CD4-positive, alpha-beta T cell treated with Interleukin-1 beta for 1 hour (primary cell): ENCODE data around the gene MPRIP.
"Not testable (repeated sequence)": the region's sequence is repeated elsewhere in the genome, so short reads cannot be mapped to it uniquely, and the experiment has no call there.

ENCODE experiments used
- DNase-seq, 2 donors: peaks; one replicate each; pipeline ENCODE4 v3.0.0-alpha.2; 2020 to 2022

Gene MPRIP

GRCh38 chr17:17188586-17188985, 146.3 kb downstream of the MPRIP start:
- no peak for DNase-seq

GRCh38 chr17:17189559-17189958, 147.3 kb downstream of the MPRIP start:
- no peak for DNase-seq

- no peak for DNase-seq
These were observed 147.9 kb downstream of the MPRIP start for GRCh38 chr17:17190188-17190587.

GRCh38 chr17:17191346-17191792, 149.1 kb downstream of the MPRIP start:
- DNase-seq: no peak

- DNase-seq: no peak
These were observed 149.7 kb downstream of the MPRIP start for GRCh38 chr17:17191961-17192381.

- DNase-seq: not testable (repeated sequence)
These were observed 153.2 kb downstream of the MPRIP start for GRCh38 chr17:17195466-17195865.

GRCh38 chr17:17196776-17197175, 154.5 kb downstream of the MPRIP start:
- no peak for DNase-seq

- DNase-seq: no peak
These were observed 156.0 kb downstream of the MPRIP start for GRCh38 chr17:17198281-17198680.

GRCh38 chr17:17200311-17200710, 158.1 kb downstream of the MPRIP start:
- DNase-seq: no peak

GRCh38 chr17:17200831-17201230, 158.6 kb downstream of the MPRIP start:
- DNase-seq: no peak

GRCh38 chr17:17201271-17201670, 159.0 kb downstream of the MPRIP start:
- no peak for DNase-seq

- DNase-seq: no peak
These were observed 159.7 kb downstream of the MPRIP start for GRCh38 chr17:17201907-17202306.

GRCh38 chr17:17203173-17203730, 161.0 kb downstream of the MPRIP start:
- DNase-seq: no peak

GRCh38 chr17:17204041-17204591, 161.9 kb downstream of the MPRIP start:
- no peak for DNase-seq

GRCh38 chr17:17204635-17205231, 162.5 kb downstream of the MPRIP start:
- no peak for DNase-seq

GRCh38 chr17:17205368-17206123, 163.3 kb downstream of the MPRIP start:
- peak; percentile 48 to 51 for DNase-seq

GRCh38 chr17:17206124-17206912, 164.1 kb downstream of the MPRIP start, which contains the start of gene PLD6:
PLD6 (minus strand) TSS chr17:17206333; CDS start chr17:17206286, 47 bp downstream.
- DNase-seq: peak; percentile 93 to 95

GRCh38 chr17:17206913-17207335, 164.7 kb downstream of the MPRIP start:
- DNase-seq: no peak

- no peak for DNase-seq
These were observed 165.7 kb downstream of the MPRIP start for GRCh38 chr17:17207998-17208397.

GRCh38 chr17:17213775-17214174, 171.5 kb downstream of the MPRIP start:
- no peak for DNase-seq

- DNase-seq: no peak
These were observed 172.6 kb downstream of the MPRIP start for GRCh38 chr17:17214646-17215436.

GRCh38 chr17:17215575-17215974, 173.3 kb downstream of the MPRIP start:
- no peak for DNase-seq
